GM19238 (cell line): ENCODE measurements around the gene SEC24C.
"Not testable (repeated sequence)": the region's sequence is repeated elsewhere in the genome, so short reads cannot be mapped to it uniquely, and the experiment has no call there.

Source experiments
- DNase-seq: peaks from one replicate; pipeline ENCODE4 v3.0.0; 2011; ENCODE audit warnings: low spot score; ENCODE audit not compliant: insufficient read length

Gene SEC24C

GRCh38 chr10:73732426-73732825 is 11.7 kb upstream of the SEC24C start:
- DNase-seq, result no peak

DNA sequence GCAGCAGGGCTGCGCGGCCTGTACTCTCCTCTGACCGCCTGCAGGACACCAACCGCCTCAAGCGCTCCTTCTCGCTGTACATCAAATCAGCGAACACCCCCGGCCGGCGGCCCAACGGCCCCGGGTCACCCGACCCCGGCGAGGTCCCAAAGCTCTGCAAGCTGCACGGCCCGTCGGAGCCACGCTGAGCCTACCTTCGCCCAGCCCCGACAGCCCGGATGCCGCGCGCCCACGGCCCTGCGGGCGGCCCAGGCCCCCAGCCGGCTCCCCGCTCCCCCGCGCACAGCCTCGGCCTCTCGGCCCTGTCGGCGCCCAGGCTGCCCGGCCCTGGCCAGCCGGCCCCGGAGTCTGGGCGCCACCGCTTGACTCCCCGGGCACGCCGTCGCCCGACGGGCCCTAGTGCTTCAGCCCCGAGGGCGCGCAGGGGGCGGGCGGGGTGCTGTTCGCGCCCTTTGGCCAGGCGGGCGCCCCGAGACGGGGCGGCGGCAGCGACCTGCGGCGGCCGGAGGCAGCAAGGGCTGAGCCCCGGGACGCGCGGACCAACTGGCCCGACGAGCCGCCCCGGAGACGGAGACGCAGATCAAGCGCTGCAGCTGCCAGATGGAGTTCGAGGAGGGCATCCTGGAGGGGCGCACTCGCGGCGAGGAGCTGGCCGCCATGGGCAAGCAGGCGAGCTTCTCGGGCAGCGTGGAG is 11.1 kb upstream of the SEC24C start:
- DNase-seq, result no peak

DNA sequence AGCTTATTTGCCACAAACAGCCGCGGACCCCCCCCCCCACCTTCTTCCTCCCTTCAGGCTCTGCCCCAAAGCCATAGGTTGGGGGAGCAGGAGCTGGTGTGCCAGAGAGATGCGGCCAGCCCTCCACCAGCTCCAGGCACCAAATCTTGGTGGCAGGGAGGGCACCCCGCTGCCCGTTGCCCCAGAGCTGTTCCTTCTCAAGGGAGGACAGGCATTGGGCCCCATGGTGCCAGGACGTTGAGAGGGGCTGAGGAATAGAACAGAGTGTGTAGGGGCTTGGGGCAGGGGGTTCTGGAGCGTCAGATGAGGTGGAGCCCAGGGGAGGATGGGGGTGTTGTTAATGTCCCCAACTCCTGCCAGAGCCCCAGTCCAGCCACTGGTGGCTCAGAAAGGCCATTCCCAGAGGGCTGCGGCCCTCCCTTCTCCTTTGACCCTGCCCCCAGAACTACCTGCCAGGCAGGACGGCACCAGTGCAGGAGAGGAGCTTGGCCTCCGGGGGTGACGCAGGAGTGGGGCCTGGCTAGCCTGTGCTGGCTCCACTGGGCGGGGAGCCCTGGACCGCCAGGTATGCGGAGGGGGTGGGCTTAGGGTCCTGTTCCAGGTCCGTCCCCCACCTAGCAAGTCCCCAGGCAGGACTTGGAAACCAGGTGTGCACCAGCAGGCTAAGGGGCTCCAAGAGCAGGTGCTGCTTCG is 10.0 kb upstream of the SEC24C start:
- DNase-seq, result no peak

- no peak for DNase-seq
These were observed 9.3 kb upstream of the SEC24C start for GRCh38 chr10:73734796-73735305.

DNA sequence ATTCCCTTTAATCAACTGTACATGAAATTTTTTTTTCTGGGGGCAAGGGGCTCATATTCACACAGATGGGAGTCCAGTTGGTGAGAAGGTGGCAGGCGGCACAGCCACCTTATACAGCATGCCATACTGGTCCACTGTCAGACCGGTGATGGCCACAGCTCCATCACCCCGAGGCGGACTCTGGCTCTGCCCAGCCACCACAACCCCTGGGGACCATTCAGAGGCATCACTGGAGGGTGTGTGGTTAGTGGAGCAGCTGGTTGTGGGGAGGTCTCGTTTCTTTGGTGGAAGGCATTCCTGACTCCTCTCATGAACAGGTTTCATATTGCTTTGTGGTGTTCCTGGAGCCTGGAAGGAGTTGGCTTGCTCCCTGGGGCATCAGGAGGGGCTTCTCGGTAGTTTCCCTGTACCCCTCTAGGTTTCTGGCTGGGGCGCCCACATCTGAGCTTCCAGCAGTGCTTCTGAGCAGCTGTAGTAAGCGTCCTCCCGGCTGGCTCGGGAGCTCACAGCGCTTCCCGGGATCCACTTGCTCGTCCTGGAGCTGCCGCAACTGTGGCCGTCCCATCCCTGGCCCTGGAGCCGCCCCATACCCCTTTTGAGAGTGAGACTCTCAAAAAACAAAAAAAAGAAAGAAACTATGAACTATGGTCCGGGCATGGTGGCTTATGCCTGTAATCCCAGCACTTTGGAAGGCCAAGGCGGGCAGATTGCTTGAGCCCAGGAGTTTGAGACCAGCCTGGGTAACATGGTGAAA is 3.5 kb upstream of the SEC24C start:
- not testable (repeated sequence) for DNase-seq

- no peak for DNase-seq
These were observed 1.8 kb upstream of the SEC24C start for GRCh38 chr10:73742454-73742734.

GRCh38 chr10:73743327-73743904 is 756 bp upstream of the SEC24C start:
- DNase-seq, result no peak

DNA sequence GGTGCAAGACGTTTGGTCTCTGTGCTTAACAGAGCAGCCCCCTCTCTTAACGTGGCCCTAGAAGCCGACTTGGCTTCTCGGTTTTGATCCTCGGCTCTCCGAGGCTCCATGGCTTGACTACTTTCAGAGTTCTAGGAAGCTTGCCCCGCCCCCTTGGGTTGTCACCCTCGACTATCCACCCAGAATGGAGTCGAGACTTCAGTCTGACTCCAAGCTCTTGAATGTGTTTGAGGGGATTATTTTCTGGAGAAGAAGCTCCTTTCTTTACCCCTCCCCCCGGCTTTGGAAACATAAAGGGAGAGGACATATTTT is 448 bp downstream of the SEC24C start:
- DNase-seq, result peak; percentile 33

GRCh38 chr10:73746721-73747120 is 2.5 kb downstream of the SEC24C start:
- DNase-seq, result no peak

DNA sequence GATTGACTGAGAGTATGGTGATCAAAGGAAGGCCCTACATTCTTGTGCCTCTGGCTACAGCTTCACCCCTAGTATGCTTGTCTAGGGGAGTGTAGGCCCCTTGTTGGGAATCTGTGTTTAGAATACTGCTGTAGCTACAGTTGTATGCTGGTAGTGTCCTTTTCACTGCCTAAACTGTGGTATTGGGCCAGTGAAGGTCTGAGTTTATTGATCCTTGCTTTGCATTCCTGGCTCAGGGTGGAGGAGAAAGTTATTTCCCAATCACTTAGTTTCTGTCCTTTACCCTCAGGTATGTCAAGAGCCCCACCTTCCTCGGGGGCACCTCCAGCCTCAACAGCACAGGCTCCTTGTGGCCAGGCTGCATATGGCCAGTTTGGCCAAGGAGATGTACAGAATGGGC is 6.6 kb downstream of the SEC24C start:
- no peak for DNase-seq

- no peak for DNase-seq
These were observed 12.0 kb downstream of the SEC24C start for GRCh38 chr10:73756183-73756582.

- DNase-seq, result no peak
These were observed 14.7 kb downstream of the SEC24C start for GRCh38 chr10:73758704-73759511.

GRCh38 chr10:73759512-73760115 is 15.4 kb downstream of the SEC24C start:
- DNase-seq, result no peak

DNA sequence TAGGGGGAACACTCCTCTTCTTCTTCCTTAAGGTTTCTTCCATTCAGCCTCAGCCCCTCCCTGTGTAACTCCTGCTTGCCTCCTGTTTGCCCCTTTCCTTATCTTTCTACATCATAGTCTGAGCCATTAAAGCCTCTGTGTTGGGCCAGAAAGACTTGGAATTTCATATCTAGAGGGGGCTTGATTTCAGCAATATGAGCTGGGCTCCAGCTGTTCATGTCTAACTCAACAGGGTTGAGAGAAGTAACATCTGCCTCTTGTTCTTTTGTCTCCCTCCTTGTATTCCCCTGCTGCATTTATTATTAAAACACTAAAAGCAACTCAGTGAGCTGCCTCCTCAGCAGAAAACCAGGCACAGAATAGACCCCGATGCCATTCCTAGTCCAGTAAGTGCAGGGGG is 17.6 kb downstream of the SEC24C start:
- DNase-seq, result no peak

- no peak for DNase-seq
These were observed 18.7 kb downstream of the SEC24C start for GRCh38 chr10:73762915-73763314.

- DNase-seq, result no peak
These were observed 19.2 kb downstream of the SEC24C start for GRCh38 chr10:73763343-73763742.

- DNase-seq, result no peak
These were observed 20.9 kb downstream of the SEC24C start for GRCh38 chr10:73765066-73765465.

DNA sequence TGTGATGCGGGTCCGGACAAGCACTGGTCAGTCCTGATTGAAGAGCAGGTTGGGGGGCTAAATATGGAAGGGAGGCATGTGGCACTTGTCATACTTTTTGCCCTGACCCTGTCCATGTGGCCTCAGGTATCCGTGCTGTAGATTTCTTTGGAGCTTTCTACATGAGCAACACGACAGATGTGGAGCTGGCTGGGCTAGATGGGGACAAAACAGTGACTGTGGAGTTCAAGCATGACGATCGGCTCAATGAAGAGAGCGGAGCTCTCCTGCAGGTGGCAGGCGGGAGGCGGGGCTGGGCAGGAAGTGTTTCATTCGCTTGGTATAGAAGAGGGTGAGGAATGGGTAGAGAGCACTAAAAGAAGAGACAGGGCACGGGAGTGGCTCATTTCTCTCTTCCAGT is 24.7 kb downstream of the SEC24C start:
- no peak for DNase-seq

DNA sequence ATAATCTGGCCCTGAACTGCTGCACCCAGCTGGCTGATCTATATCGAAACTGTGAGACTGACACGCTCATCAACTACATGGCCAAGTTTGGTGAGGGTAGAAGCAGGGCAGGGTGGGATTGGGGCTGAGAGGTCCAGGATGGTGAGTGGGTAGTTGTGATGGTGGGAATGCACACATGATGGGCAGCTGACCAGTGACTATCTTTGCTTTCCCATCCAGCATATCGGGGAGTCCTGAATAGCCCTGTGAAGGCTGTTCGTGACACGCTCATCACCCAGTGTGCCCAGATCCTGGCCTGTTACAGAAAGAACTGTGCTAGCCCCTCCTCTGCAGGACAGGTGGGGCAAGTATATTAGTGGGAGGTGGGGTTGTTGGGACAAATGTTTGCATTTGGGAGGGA is 25.2 kb downstream of the SEC24C start:
- DNase-seq, result no peak

DNA sequence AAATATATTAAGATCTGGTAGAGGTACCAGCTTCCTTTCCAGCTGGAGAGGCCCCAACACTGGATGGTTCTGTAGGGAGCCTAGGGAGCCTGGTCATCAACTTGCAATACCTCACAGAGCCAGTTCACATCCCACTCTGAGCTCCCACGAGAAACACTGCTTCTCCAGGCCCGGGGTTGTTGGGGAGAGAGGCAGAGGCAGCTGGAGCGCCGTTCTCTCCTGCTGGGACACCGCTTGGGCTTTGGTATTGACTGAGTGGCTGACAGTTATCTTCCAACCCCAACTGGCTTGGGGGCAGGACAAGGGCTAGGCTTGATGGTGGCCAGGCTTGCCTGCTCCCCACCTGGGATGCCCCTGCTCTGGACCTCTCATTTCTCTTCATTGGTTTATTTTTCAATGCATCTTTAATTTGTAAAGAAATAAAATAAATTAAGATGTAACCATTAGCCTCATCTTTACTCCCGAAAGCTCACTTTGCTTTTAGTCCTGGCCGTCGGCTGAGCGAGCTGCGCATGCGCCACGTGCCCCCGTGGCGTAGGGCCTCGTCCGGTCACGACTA is 27.6 kb downstream of the SEC24C start:
- peak; percentile 69 for DNase-seq
